Subcutaneous adipose tissue (tissue), 4 donors: ENCODE data around the gene NCAPD3. TPM values are rescaled to one million over a fixed set of nuclear protein-coding genes. Genes with fewer than 3 reads are reported as not detected.

Source experiments
- total RNA-seq, 4 donors: library from RNA; depleted of rRNA; stranded (reverse); fragments of >200 nt; gene quantifications; one replicate each; pipeline ENCODE4 v1.1.0, GENCODE V29; 2016
- TF ChIP-seq, protein P1 (sequence below): fragments of 450-650 bp; IDR thresholded peaks from one replicate; pipeline ENCODE4 v1.5.1; 2016; ENCODE audit warnings: low read depth, mild to moderate bottlenecking, control low read depth, antibody characterized with exemption, moderate library complexity

Gene NCAPD3
- total RNA-seq, 4 donors from 2014 or later: 10.5 to 18.7 (median 13.8) TPM

DNA sequence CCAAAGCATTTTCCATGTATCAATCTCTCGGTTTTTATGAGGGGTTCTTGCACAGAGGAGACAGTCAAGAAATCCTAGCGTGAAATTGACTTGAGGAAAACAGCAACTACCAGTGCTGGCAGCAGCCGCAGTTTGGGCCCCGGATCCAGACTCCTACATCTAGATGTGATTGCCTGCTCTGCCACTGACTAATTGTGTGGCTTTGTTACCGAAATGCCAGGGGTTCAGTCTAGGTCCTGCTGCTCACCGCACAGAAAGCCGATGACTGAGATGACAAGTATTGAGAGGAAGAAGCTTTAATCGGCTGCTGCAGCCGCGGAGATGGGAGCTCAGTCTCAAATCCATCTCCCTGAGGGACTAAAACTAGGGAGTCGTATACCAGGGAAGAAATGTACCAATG, 44.2 kb upstream of the NCAPD3 start:
- TF ChIP-seq, protein P1, sequence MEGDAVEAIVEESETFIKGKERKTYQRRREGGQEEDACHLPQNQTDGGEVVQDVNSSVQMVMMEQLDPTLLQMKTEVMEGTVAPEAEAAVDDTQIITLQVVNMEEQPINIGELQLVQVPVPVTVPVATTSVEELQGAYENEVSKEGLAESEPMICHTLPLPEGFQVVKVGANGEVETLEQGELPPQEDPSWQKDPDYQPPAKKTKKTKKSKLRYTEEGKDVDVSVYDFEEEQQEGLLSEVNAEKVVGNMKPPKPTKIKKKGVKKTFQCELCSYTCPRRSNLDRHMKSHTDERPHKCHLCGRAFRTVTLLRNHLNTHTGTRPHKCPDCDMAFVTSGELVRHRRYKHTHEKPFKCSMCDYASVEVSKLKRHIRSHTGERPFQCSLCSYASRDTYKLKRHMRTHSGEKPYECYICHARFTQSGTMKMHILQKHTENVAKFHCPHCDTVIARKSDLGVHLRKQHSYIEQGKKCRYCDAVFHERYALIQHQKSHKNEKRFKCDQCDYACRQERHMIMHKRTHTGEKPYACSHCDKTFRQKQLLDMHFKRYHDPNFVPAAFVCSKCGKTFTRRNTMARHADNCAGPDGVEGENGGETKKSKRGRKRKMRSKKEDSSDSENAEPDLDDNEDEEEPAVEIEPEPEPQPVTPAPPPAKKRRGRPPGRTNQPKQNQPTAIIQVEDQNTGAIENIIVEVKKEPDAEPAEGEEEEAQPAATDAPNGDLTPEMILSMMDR: no peak

DNA sequence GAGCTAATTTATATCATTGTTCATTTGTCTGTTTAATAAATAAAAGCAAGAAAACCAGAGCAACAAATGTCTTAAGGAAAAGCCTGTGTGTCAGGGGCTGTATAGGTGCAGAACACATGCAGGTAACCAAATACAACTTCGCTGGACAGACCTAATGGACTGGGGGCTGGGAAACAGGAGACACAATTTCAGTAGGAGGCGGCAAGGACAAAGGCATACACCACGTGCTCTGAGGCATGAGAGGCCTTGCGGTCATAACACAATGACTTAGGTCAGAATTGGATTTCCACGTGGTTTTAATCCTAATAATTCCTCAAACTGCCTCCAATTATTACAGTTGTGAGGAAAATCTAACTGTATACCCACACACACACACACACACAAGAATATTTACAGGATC, 43.7 kb upstream of the NCAPD3 start:
- TF ChIP-seq, protein P1: no peak

DNA sequence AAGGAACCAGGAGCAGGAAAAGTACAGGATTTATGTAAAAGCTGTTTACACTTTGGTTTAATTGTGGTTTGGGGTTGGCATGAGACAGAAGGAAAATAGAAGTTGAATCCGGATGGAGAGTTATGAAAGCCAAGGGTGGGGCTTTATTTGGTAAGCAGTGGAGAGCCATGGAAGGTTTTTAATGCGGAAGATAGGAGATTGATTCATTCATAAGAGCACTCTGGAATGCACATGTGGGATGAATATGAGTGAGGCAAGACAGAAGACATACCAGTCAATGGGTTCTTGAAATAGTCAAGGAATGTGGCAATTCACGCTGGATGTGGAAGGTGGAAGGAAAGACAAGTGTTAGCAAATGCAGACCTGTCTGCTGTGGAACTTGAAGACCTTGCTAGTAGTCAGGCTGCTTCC, 43.1 kb upstream of the NCAPD3 start:
- TF ChIP-seq, protein P1: no peak

DNA sequence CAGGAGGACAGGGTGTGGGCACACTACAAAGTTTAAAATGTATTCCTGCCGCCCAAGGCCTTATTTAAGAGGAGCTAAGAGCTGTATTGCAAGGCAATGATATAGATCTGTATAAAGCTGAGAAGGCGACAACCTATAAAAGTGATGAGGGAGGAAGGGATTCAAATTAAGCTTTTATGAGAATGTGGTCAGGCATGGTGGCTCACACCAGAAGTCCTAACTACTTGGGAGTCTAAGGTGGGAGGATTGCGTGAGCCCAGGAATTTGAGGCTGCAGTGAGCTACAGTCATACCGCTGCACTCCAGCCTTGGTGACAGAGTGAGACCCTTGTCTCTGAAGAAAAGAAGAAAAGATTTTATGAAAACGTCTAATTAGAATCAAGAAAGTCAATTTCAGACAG, 42.7 kb upstream of the NCAPD3 start:
- TF ChIP-seq, protein P1: no peak

DNA sequence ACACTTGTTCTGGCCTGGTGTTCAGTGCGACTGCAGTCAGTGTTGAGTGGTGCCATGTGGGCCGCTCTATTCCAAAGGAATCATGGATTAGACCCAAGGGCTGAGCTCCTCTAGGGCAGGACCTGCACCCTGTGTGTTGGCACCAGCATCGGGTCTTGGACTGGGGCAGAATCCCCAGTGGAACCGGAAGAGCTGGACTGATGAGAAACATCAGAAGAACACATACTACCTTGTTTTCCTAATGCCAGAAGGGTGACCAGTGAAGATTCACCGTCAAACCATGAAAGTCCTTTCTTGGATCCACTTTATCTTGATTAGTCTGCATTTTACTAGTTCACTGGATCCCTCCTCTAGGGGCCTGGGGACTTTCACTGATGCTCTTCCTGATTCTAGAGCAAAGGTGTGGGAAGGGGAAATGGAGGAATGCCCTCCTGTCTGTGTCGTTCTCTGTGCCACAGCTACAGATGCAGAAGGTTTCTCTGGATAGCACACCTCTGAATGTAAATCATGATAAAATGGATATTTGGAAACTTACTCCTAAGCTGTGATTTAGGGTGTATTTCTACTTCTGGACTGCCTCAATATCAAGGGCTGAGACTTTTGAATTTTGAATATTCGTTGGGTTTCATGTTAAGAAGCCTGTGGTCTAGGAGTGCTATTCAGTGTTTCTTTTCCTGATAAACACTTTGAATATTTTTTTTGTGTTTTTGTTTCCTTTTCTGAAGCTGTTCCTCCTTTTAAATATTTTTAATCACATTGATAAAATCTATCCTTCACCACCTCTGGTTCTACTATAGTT, 41.4 kb upstream of the NCAPD3 start:
- TF ChIP-seq, protein P1: no peak

DNA sequence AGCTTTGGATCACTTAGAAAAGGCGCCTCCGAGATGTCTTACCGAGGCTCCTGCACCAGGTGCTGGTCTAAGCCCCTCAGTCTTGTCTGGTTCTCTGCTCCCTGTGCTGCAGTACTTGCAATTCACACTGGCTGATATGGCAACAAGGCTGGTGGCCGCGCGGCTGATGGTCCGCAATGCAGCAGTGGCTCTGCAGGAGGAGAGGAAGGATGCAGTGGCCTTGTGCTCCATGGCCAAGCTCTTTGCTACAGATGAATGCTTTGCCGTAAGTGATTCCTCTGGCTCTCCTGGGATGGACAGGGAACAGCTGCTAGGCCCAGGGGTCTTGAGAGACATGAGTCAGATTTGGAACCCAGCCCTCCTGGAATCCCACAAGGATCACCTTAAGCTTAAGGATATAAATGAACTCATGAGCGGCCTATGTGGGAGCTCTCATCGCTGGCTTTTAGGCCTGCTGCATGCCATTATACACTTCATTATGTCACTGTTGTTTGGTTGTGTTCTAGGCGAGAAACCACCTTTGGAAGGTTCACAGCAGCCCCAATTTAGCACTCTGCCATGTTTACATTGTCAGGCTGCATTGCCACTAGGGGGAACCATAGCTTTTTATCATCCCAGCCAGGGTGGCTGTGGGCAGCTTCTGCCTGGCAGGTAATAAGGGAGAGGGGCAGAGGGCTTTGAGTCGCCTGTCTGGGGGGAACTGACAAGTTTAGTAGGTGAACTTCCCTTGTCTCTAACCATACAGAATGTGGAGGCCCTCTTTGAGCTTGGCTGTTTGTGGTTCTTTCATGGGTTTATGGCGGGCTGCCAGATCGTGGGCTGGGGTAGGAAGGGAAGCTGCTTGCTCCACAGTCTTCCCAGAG, 38.1 kb upstream of the NCAPD3 start:
- TF ChIP-seq, protein P1: no peak

- TF ChIP-seq, protein P1: no peak
These were observed 37.2 kb upstream of the NCAPD3 start for GRCh38 chr11:134260983-134261382.
